Colonic mucosa (tissue), 4 donors: ENCODE results near the gene STAMBPL1. TPM values are rescaled to one million over a fixed set of nuclear protein-coding genes. Genes with fewer than 3 reads are reported as not detected.

Source experiments
- DNase-seq: peaks from one replicate; pipeline ENCODE4 v3.0.0-alpha.2; 2020
- H3K27ac ChIP-seq: fragments of 200-600 bp; one replicate; pipeline ENCODE4 v1.8.0; 2021
- H3K27me3 ChIP-seq: fragments of 200-600 bp; one replicate; pipeline ENCODE4 v1.8.0; 2021
- H3K36me3 ChIP-seq: fragments of 200-600 bp; one replicate; pipeline ENCODE4 v1.8.0; 2021
- H3K4me1 ChIP-seq: fragments of 200-600 bp; one replicate; pipeline ENCODE4 v1.8.0; 2021; ENCODE audit warnings: mild to moderate bottlenecking
- H3K4me3 ChIP-seq: fragments of 200-600 bp; one replicate; pipeline ENCODE4 v1.8.0; 2021
- H3K9ac ChIP-seq, 2 donors: one replicate each; pipeline ENCODE4 v1.7.0; 2013; ENCODE audit warnings: control low read depth in 2 of 2, low read depth in 2 of 2, low read length in 2 of 2
- H3K9me3 ChIP-seq: fragments of 200-600 bp; one replicate; pipeline ENCODE4 v1.8.0; 2021
- CTCF ChIP-seq: fragments of 200-600 bp; IDR thresholded peaks from one replicate; pipeline ENCODE4 v1.8.0; 2022; ENCODE audit warnings: antibody characterized with exemption, mild to moderate bottlenecking
- intact Hi-C: fragments of 100-400 bp; cut with DNase I; formaldehyde crosslinking; loops from one replicate; pipeline ENCODE4 v1.14.1; 2022
- total RNA-seq, 2 donors: library from RNA; stranded (reverse); fragmentation: NEBNext Ultra II Directional in 1 of 2; extraction: Animal tissue kit (Norgen Biotek cat#: 25700) in 1 of 2; gene quantifications; one replicate each; pipeline ENCODE4 v1.2.1, GENCODE V29; 2021
- donor health status: healthy.
- donor health status: DM: no; HTN: no; CAD: no.
- donor health status: DM: no; HTN: no; CAD: no.

STAMBPL1 gene
- total RNA-seq, 2 donors from 2014 or later, result 16.3 to 20.4 TPM

- Histone ChIP-seq H3K4me1 (no peaks in the 10 kb centered on the region), H3K9me3 (no peaks in the 10 kb centered on the region), H3K27me3 (no peaks in the 10 kb centered on the region), H3K27ac (no peak overlapping the region), H3K36me3 (no peaks in the 10 kb centered on the region), H3K4me3 (no peak overlapping the region), H3K9ac (no peak overlapping the region)
- TF ChIP-seq CTCF, result no peak
- intact Hi-C loops, result no loop called here
- no peak for DNase-seq
Observed at GRCh38 chr10:88916231-88916630, 36.2 kb downstream of the STAMBPL1 start.

GRCh38 chr10:88916986-88917385 lies 36.9 kb downstream of the STAMBPL1 start:
- TF ChIP-seq CTCF, result no peak
- Histone ChIP-seq H3K4me3 (no peak overlapping the region), H3K27ac (no peak overlapping the region), H3K9me3 (no peaks in the 10 kb centered on the region), H3K27me3 (no peaks in the 10 kb centered on the region), H3K36me3 (no peaks in the 10 kb centered on the region), H3K9ac (no peak overlapping the region), H3K4me1 (no peaks in the 10 kb centered on the region)
- intact Hi-C loops, result no loop called here
- DNase-seq, result no peak

- Histone ChIP-seq H3K4me1 (no peaks in the 10 kb centered on the region), H3K27ac (no peak overlapping the region), H3K9me3 (no peaks in the 10 kb centered on the region), H3K36me3 (no peaks in the 10 kb centered on the region), H3K9ac (no peak overlapping the region), H3K4me3 (no peak overlapping the region), H3K27me3 (no peaks in the 10 kb centered on the region)
- intact Hi-C loops, result no loop called here
- TF ChIP-seq CTCF, result no peak
- no peak for DNase-seq
Observed at GRCh38 chr10:88918191-88918905, 38.3 kb downstream of the STAMBPL1 start.

- no peaks in the 10 kb centered on the region for H3K9me3 ChIP-seq
- H3K4me1 ChIP-seq, result no peaks in the 10 kb centered on the region
- DNase-seq, result no peak
- no peak overlapping the region for H3K9ac ChIP-seq
- no peak for TF ChIP-seq CTCF
- H3K36me3 ChIP-seq, result no peaks in the 10 kb centered on the region
- no peaks in the 10 kb centered on the region for H3K27me3 ChIP-seq
- intact Hi-C loops, result no loop called here
- no peak overlapping the region for H3K27ac ChIP-seq
- no peak overlapping the region for H3K4me3 ChIP-seq
Observed at GRCh38 chr10:88919041-88919440, 39.0 kb downstream of the STAMBPL1 start.

- no peaks in the 10 kb centered on the region for H3K9me3 ChIP-seq
- TF ChIP-seq CTCF, result no peak
- H3K27ac ChIP-seq, result no peak overlapping the region
- no peak for DNase-seq
- no peak overlapping the region for H3K9ac ChIP-seq
- H3K4me1 ChIP-seq, result no peaks in the 10 kb centered on the region
- intact Hi-C loops, result no loop called here
- no peak overlapping the region for H3K4me3 ChIP-seq
- H3K27me3 ChIP-seq, result no peaks in the 10 kb centered on the region
- H3K36me3 ChIP-seq, result no peaks in the 10 kb centered on the region
Observed at GRCh38 chr10:88920198-88920597, 40.2 kb downstream of the STAMBPL1 start.
